Ureter (tissue), 1 donor: ENCODE data around the gene TJP3. TPM values are rescaled to one million over a fixed set of nuclear protein-coding genes. Genes with fewer than 3 reads are reported as not detected.
A peak's percentile ranks its signal among the peaks of the same experiment; 100 is the strongest.
"Not testable (repeated sequence)": the region's sequence is repeated elsewhere in the genome, so short reads cannot be mapped to it uniquely, and the experiment has no call there.

Experiments used
- DNase-seq: peaks from one replicate; pipeline ENCODE4 v3.0.0-alpha.2; 2020; ENCODE audit warnings: low spot score
- total RNA-seq: library from RNA; stranded (reverse); gene quantifications from one replicate; pipeline ENCODE4 v1.2.4, GENCODE V29; 2023
- donor health status: DM: yes; HTN: yes; CAD: no.

TJP3 gene
- total RNA-seq, 1 donor from 2014 or later = 59.7 TPM

DNA sequence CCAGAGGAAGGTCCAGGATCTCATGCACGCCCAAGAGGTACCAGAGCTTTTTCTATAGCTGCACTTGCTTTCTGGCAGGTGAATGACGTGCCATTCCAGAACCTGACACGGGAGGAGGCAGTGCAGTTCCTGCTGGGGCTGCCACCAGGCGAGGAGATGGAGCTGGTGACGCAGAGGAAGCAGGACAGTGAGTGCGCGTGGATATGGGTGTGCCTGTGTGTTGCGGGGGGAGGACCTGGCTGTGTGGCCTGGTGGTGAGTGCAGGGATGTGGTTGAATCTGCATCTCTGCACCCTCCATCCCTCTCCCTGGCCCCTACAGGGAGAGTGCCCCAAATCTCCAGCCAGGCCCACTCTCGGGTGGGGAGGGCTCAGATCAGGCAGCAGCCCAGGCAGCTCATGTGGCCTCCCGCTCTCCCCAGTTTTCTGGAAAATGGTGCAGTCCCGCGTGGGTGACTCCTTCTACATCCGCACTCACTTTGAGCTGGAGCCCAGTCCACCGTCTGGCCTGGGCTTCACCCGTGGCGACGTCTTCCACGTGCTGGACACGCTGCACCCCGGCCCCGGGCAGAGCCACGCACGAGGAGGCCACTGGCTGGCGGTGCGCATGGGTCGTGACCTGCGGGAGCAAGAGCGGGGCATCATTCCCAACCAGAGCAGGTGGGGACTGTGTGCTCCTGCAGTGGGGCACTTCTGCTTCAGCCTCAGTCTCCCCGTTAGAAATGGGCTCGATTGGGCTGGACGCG, 30.5 kb downstream of the TJP3 start:
- no peak for DNase-seq

DNA sequence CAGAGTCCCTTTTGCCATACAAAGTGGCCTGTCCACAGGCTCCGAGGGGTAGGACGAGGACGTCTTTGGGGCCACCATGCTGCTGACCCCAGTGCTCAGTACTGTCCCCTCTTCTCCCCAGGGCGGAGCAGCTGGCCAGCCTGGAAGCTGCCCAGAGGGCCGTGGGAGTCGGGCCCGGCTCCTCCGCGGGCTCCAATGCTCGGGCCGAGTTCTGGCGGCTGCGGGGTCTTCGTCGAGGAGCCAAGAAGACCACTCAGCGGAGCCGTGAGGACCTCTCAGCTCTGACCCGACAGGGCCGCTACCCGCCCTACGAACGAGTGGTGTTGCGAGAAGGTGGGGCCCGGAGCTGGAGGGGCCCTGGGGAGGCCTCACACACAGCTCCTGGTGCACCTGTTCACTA, 32.2 kb downstream of the TJP3 start:
- no peak for DNase-seq

DNA sequence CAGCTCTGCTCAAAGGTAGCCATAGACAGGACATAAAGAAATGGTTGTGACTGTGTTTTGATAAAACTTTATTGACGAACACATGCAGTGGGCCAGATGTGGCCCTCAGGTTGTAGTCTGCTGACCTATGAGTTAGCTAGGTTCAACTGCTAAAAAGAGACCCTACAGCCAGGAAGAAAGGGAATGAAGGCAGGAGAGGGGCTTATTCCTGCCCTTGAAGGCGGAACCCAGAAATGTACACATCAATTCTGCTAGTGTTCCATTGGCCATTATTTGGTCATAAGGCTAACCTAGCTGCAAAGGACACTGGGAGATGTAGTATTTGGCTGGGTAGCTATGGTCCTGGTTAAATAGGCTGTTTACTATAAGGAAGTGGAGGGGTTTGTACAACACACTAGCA, 35.3 kb downstream of the TJP3 start:
- DNase-seq = no peak

DNA sequence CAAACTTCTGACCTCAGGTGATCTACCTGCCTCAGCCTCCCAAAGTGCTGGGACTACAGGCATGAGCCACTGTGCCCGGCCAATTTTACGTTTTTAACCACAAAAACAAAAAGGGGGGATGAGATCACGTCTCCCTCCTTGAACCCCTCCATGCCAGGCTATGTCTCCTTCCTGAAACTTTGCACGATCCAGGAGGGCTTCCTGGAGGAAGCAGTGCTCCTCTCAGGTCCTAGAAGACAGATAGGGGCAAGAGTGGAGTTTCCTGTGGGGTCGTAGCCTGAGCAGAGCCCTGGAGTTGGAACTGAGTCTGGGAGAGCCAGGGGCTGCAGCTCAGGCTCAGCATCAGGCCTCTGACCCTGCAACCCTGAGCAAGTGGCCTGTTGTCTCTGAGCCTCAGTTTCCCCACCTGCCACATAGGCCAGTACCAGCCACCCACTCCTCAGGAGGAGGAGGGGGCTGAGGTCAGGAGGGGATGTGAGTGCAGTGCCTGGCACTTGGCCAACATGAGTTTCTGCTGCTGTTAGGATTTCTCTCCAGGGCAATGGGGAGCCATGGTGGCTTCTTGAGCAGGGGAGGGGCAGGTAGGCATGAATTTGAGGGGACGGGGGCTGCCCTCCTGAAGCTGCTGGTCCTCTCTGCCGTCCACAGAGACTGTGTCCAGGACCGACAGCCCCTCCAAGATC, 37.3 kb downstream of the TJP3 start:
- DNase-seq = no peak

DNA sequence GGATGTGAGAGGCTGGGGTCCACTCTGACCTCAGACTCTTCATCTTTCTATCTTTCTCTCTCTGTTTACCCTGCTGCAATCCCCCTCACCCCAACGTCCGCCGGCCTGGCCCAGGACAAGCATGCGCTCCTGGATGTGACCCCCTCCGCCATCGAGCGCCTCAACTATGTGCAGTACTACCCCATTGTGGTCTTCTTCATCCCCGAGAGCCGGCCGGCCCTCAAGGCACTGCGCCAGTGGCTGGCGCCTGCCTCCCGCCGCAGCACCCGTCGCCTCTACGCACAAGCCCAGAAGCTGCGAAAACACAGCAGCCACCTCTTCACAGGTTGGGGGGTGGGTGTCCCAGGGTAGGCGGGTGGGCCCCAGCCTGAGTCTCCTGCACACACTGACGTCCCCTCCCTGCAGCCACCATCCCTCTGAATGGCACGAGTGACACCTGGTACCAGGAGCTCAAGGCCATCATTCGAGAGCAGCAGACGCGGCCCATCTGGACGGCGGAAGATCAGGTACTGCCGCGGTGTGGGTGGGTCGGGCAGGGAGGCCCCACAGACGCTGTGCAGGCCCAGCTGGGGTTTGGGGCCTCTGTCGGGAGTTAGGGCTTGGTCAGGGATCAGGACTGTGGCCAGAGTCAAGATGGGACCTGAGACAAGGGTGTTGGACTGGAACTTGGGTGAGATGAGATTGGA, 38.3 kb downstream of the TJP3 start:
- DNase-seq = no peak

DNA sequence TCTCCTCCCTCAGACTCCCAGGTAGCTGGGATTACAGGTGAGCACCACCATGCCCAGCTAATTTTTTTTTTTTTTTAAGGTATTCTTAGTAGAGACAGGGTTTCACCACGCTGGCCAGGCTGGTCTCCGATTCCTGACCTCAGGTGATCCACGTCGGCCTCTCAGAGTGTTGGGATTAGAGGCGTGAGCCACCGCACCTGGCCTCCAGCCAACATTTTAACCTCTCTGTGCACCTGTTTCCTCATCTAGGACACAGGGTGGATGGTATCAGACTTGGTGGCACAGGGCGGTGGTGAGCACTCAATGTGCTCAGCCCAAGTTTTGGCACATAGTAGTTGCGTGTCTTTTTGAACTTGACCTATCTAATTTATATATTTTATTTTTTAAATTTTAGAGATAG, 40.8 kb downstream of the TJP3 start:
- no peak for DNase-seq

DNA sequence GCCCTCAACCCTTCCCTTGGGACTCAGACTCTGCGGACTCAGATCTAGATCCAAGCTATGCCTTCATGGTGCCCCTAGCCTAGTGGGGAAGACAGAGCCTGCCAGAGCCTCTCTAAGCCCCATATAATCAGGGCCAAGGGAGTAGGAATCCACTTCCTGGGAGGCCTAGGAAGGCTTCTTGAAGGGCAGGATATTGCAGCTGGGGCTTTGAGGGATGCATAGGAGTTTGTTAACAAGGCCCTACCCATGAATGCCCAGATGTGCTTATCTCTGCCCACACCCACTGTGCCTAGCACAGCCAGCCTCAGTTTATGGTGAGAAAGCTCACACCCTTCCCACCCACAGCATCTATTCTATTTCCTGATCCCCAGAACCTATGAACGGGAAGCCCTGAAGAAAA, 42.0 kb downstream of the TJP3 start:
- DNase-seq = no peak

DNA sequence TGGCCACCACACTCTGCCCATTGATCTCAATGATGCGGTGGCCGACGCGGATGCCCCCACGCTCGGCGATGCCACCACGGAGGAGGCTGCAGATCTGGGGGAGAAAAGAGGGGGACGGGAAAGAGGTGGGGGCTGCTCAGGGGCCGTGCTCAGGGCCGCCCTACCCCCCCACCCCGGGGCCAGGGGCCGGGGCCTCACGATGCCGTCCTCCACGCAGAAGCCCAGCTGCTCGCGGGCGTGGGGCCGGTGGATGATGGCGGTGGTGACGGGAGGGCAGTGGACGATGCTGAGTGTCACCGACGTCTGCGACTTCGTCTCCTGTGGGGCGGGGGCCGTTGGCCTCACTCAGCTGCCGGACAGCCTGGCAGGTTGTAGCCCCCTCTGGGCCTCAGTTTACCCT, 43.1 kb downstream of the TJP3 start:
- no peak for DNase-seq

DNA sequence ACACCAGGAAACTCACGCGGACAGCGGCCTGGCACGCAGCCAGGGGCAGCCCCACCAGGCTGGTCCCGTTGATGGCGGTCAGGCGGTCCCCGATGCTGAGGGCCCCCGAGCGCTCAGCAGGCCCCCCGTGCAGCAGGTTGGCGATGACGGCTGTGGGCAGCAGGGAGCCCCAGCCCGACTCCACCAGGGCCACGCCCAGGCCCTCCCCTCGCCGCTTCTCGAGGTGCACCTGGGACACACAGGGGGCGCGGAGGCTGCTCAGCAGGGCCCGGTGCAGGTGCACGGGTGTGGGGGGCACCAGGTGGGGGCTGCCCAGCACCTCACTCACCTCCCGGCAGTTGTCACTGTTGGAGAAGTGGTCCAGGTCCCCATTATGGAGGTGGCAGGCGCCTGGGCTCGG, 44.3 kb downstream of the TJP3 start:
- DNase-seq = no peak

DNA sequence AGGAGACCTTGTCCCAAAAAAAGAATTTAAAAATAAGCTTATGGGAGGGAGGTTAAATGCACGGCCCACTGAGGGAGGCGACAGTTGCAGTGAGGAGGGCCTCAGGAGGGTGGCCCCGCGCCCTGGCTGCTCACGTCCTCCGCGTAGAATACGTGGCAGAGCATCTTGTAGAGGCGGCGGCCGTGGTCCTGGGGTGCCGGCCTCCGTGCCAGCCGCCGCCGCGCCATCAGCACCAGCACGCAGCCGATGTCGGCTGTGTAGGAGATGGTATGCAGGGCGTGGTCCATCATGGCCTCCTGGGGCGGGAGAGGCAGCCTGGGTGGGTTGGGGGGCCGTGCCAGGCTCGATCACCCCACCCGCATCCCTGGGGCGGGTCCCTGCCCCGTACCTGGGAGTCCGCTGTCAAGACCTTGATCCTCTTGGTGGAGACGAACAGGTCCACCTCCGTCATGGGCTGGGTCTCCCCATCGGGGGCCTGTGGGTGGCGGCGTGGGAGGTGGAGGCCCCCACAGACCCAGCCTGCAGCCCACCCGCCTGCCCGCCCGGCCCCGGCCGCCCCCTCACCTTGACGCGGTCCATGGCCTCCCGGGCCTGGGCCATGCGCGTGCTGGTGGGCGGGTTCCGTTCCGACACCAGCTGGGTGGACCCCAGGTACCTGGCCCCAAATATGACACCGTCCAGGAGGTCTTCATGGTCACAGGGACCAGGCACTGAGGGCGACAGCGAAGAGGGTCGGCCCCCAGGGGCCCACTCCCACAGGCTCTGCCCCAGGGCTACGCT, 45.6 kb downstream of the TJP3 start:
- DNase-seq = no peak

DNA sequence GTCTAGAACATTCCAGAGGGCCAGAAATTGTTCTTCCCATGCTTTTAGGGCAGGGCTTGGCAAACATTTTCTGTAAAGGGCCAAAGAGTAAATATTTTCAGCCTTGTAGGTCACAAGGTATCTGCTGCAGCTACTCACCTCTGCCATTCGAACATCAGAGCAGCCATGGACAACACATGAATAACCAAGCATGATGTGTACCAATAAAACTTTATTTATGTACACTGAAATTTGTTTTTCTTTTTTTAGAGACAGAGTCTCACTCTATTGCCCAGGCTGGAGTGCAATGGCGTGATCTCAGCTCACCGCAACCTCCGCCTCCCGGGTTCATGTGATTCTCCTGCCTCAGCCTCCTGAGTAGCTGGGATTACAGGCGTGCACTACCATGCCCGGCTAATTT, 49.5 kb downstream of the TJP3 start:
- not testable (repeated sequence) for DNase-seq

DNA sequence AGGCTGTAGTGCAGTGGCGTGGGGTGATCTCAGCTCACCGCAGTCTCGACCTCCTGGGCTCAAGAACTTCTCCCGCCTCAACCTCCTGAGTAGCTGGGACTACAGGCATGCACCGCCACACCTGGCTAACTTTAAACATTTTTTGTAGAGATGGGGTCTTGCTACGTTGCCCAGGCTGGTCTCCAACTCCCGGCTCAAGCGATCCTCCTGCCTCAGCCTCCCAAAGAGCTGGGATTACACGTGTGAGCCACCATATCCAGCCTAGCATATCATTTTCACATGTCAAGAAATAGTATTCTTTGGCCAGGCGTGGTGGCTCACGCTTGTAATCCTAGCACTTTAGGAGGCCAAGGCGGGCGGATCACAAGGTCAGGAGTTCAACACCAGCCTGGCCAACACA, 50.1 kb downstream of the TJP3 start:
- not testable (repeated sequence) for DNase-seq

DNA sequence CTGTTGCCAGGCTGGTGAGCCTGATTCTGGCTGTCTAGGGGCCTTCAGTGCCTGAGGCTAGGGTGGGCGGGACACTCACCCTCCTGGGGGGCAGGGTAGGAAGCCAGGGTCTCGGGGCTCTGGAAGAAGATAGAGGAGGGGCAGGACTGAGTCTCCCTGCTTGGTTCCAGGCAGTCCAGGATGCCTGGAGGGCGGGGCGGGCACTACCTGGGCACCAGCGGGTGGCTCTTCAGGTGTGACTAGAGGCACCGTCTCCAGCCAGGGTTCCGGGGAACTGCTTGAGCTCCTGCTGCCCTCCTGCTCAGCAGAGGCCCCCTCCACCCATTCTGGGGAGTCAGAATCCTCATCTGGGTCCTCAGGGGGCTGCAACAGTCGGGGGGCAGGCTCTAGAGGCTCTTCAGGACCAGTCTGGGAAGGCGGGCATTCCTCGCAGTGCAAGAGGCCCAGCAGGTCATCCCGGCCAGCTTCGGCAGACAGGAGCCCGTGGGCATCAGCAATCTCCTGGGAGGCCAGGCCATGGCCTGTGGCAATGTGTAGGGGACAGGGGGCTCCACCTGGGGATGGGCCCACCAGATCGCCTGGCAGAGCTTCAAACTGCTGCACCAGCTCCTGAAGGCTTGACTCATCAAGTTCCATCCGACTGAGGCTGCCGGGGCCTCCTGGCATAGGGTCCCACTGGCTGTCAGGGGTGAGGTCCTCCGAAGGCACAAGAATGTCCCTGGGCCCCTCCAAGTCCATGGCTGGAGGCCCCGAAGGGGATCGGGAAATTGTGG, 51.5 kb downstream of the TJP3 start:
- DNase-seq = no peak

DNA sequence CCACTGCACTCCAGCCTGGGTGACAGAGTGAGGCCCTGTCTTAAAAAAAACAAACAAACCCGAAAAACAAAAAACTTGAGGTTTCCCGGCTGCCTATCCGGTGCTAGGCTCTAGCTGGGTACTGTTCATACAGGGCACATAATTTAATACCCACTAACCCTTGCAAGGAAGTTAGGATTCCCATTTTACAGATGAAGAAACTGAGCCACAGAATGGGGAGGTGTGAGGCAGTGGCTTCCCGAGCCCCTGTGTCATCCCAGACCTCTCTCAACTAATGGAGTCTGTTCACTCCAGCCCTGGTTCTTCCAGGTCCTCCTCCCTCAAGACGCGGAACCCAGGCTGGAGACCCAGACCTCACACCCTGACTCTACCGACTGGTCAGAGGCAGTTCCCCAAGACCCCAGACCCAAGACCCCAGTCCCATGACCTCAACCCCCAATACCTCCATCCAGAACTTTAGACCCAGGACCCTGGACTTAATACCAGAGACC, 52.7 kb downstream of the TJP3 start:
- DNase-seq = no peak

DNA sequence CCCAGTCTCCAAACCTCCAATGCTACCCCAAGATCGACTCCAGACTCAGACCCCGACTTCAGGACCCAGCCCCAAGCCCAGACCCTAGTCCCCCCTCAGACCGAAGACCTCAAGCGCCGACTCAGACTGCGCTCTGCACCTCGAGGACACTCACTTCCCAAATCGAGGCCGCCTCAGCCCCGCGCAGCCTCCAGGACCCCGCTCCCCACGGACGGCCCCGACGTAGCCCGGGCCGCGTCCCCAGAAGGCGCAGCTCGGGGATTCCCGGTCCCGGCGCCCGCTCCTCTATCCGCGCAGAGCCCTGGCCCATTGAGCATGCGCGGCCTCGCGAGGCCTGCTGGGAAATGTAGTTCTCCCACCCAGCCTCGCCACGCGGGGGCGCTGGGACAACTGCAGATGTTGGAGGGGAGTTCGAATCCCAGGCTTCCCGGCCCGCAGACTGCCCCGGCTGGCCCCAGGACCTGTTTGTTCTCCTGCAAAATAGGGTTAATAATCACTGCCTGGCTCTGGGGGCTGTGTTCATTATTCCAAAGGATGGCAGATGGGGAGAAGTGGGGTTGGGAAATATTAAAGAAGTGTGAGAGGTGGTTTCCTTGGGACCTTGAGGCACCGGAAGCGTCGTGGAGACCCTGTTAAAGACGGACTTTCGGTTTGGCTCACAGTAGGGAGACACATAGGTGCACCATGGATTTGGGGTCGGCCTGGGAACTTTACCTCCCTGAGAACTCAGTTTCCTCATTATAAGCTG, 53.4 kb downstream of the TJP3 start, which contains the start of gene APBA3:
Gene APBA3 (minus strand): TSS at position 311 of the 748 bp plus-strand sequence. CDS start 1,428 bp downstream, outside the sequence.
- peak; percentile 92 for DNase-seq

DNA sequence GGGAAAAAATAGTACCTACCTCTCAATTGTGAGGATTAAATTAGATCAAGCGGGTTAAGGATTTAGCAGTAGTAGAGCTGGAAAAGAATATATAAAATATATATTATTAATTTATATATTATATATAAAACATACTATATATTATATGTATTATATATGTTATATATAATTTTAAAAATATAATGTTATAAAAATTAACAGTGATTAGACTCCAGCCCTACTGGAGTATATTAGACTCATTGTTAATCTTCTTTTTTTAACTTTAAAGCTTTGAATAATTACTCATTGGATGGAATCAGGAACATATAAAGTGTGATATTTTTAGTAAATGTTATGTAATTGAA, 53.9 kb downstream of the TJP3 start:
- no peak for DNase-seq

DNA sequence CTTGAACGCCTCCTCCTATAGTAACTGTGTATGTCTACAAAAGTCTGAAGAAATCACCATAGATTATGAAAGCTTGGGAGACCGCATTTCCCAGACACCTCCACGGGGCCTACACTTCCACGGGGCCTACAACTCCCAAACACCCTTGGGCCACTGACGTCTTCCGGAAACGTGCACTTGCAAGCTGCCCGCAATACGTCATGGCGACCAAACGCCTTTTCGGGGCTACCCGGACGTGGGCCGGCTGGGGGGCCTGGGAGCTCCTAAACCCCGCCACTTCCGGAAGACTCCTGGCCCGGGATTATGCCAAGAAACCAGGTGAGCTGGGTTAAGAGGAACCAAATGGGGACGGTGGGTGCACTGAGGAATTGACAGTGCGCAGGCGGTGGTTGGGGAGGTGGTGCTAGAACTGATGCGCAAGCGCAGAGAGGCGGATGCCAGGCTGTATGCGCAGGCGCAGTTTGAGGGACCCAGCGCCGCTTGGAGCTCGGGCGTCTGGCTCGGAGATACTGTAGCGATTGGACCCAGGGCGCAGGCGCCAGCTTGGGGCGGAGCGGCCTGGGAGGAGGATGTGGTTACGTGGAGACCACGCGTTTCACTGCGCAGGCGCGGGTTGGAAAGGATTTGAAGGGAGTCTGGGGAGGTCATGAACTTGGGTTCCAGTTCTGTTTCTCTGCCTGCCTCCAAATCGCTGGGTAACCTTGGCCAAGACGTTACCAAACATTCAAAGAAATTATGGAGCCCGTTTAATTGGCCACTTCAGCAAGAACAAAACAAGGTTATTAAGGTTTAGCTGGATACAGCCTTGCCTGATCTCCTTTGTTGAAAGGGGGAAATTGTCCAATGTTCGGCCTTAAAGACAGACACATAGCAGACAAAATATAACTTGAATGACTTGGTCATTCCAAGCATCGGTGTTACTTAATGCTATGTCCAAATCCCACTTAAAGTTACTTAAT, 54.6 kb downstream of the TJP3 start, which contains the start of gene MRPL54:
Gene MRPL54 (plus strand): TSS at position 182 of the 959 bp plus-strand sequence. CDS start 19 bp downstream, at position 201.
- DNase-seq = peak; percentile 99

DNA sequence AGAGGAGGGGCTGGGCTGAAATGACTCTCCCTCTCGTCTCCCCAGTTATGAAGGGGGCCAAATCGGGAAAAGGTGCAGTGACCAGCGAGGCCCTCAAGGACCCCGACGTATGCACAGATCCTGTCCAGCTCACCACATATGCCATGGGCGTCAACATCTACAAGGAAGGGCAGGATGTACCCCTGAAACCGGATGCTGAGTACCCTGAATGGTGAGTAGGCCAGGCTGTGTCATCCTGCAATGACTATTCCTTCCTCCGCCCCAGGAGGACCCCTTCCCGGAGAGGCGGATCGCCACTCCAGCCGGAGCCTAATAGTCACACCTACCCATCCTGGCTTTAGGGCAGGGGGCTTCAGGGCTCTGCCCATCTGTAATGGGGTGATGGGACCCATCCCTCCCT, 56.9 kb downstream of the TJP3 start:
- DNase-seq = no peak

DNA sequence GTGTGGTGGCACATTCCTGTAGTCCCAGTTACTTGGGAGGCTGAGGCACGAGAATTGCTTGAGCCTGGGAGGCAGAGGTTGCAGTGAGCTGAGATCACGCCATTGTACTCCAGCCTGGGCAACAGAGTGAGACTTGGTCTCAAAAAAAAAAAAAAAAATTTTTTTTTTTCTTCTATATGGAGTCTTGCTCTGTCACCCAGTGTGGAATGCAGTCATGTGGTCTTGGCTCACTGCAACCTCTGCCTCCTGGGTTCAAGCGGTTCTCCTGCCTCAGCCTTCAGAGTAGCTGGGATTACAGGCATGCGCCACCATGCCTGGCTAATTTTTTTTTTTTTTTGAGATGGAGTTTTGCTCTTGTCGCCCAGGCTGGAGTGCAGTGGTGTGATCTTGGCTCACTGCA, 57.6 kb downstream of the TJP3 start:
- not testable (repeated sequence) for DNase-seq
